Liver (tissue), 3 donors: ENCODE data around the gene IQUB.
"Not testable (repeated sequence)": the region's sequence is repeated elsewhere in the genome, so short reads cannot be mapped to it uniquely, and the experiment has no call there.

Experiments
- CTCF ChIP-seq: fragments of 150-350 bp; IDR thresholded peaks from 2 replicates; pipeline ENCODE4 v1.5.1; 2017; ENCODE audit warnings: improper control_type of control experiment, low read depth, low read length; ENCODE audit not compliant: missing input control
- EGR1 ChIP-seq, 2 donors: IDR thresholded peaks; 2 replicates each; pipeline ENCODE4 v1.6.1; 2016 to 2018; ENCODE audit warnings: antibody characterized with exemption in 2 of 2, low read depth in 2 of 2
- FOXA1 ChIP-seq: IDR thresholded peaks from 2 replicates; pipeline ENCODE4 v1.6.1; 2016; ENCODE audit warnings: antibody characterized with exemption
- FOXA2 ChIP-seq: IDR thresholded peaks from 2 replicates; pipeline ENCODE4 v1.6.1; 2016; ENCODE audit warnings: antibody characterized with exemption
- GABPA ChIP-seq, 2 donors: IDR thresholded peaks in 1 of 2; conservative IDR thresholded peaks in 1 of 2; 2 replicates each; pipeline ENCODE4 v1.6.1; 2016; ENCODE audit warnings: antibody characterized with exemption in 2 of 2, mild to moderate bottlenecking in 1 of 2, moderate library complexity in 1 of 2
- HNF4A ChIP-seq, 2 donors: conservative IDR thresholded peaks; 2 replicates each; pipeline ENCODE4 v1.6.1; 2016; ENCODE audit warnings: antibody characterized with exemption in 2 of 2, mild to moderate bottlenecking in 2 of 2
- JUND ChIP-seq, 2 donors: IDR thresholded peaks; 2 replicates each; pipeline ENCODE4 v1.6.1; 2016; ENCODE audit warnings: antibody characterized with exemption in 2 of 2
- MAX ChIP-seq: IDR thresholded peaks from 2 replicates; pipeline ENCODE4 v1.6.1; 2016; ENCODE audit warnings: antibody characterized with exemption
- RAD21 ChIP-seq, 2 donors: IDR thresholded peaks; 2 replicates each; pipeline ENCODE4 v1.6.1; 2016; ENCODE audit warnings: antibody characterized with exemption in 2 of 2, mild to moderate bottlenecking in 2 of 2
- REST ChIP-seq: IDR thresholded peaks from 2 replicates; pipeline ENCODE4 v1.6.1; 2016; ENCODE audit warnings: antibody characterized with exemption, mild to moderate bottlenecking
- RXRA ChIP-seq, 2 donors: IDR thresholded peaks; 2 replicates each; pipeline ENCODE4 v1.6.1; 2017 to 2018; ENCODE audit warnings: antibody characterized with exemption in 2 of 2, mild to moderate bottlenecking in 1 of 2
- SP1 ChIP-seq: IDR thresholded peaks from 2 replicates; pipeline ENCODE4 v1.6.1; 2018; ENCODE audit warnings: antibody characterized with exemption, mild to moderate bottlenecking
- YY1 ChIP-seq: IDR thresholded peaks from 2 replicates; pipeline ENCODE4 v1.6.1; 2016; ENCODE audit warnings: antibody characterized with exemption, mild to moderate bottlenecking
- donor health status: healthy.
- donor health status: healthy.

GRCh38 chr7:123532343-123532742, 2.1 kb downstream of the IQUB start:
- not testable (repeated sequence) for TF ChIP-seq JUND (IDR thresholded peaks at IDR 0.05); CTCF; RXRA (IDR thresholded peaks at IDR 0.05); FOXA1; MAX; RAD21 (IDR thresholded peaks at IDR 0.05); EGR1 (IDR thresholded peaks at IDR 0.05; ENCODE audit: low read depth in 2 of 2); YY1; GABPA (IDR thresholded peaks at IDR 0.05 in 1 of 2, conservative IDR thresholded peaks at IDR 0.05 in 1 of 2); FOXA2; HNF4A (conservative IDR thresholded peaks at IDR 0.05); SP1; REST
